ENCODE measurements around the gene GABRA4.

GRCh38 chr4:46979726-46980125 is 13.7 kb downstream of the GABRA4 start:
- TF ChIP-seq EP300 (IDR thresholded peaks at IDR 0.05; ENCODE audit: low read depth) (no peak), CTCF (IDR thresholded peaks at IDR 0.05) (no peak), POLR2AphosphoS5 (IDR thresholded peaks at IDR 0.05) (no peak)

Measured in transverse colon (tissue), 4 donors.